HEK293 (cell line): ENCODE data around the gene ELN.
"Not testable (repeated sequence)": the region's sequence is repeated elsewhere in the genome, so short reads cannot be mapped to it uniquely, and the experiment has no call there.

ENCODE experiments used
- CTCF ChIA-PET: fragments of 350-600 bp; formaldehyde crosslinking; extraction: SDS; loops from one replicate; lab custom pipeline; 2021; ENCODE audit warnings: antibody characterized with exemption; lab: Yijun Ruan, JAX
- POLR2A ChIA-PET: fragments of 300-600 bp; formaldehyde crosslinking; extraction: SDS; loops from one replicate; lab custom pipeline; 2020; ENCODE audit warnings: antibody characterized with exemption, inconsistent platforms; lab: Yijun Ruan, JAX
- H3K27ac ChIP-seq: fragments of 200-500 bp; sonication (Bioruptor generic); 2 replicates; pipeline ENCODE4 v1.5.1; 2014; ENCODE audit warnings: low read depth, low read length, control low read depth, inconsistent platforms; ENCODE audit errors: extremely low read depth
- H3K36me3 ChIP-seq, 2 experiments: fragments of 200-500 bp in 1 of 2; sonication (Bioruptor generic) in 1 of 2; 1 replicate in 1 of 2; 2 replicates in 1 of 2; pipeline ENCODE4 v1.5.1; 2014 to 2017; ENCODE audit warnings: inconsistent platforms in 2 of 2, low read length in 2 of 2; ENCODE audit not compliant: control insufficient read depth in 2 of 2, insufficient read depth in 1 of 2
- H3K4me1 ChIP-seq: fragments of 200-500 bp; sonication (Bioruptor generic); 2 replicates; pipeline ENCODE4 v1.5.1; 2014; ENCODE audit warnings: mild to moderate bottlenecking, low read length, inconsistent platforms; ENCODE audit not compliant: control insufficient read depth, insufficient read depth
- H3K4me3 ChIP-seq: 2 replicates; pipeline ENCODE4 v1.5.1; 2011; ENCODE audit warnings: low read depth, mild to moderate bottlenecking, control low read depth, low read length, moderate library complexity
- H3K9me3 ChIP-seq: fragments of 200-500 bp; sonication (Bioruptor generic); 2 replicates; pipeline ENCODE4 v1.5.1; 2014; ENCODE audit warnings: low read depth, low read length, inconsistent platforms; ENCODE audit not compliant: control insufficient read depth, insufficient read depth
- PBX3 ChIP-seq: sonication (generic); formaldehyde crosslinking; IDR thresholded peaks from 2 replicates; pipeline ENCODE4 v1.8.1; 2022; ENCODE audit warnings: mild to moderate bottlenecking, moderate library complexity, missing genetic modification reagents
- ZBTB11 ChIP-seq: fragments of 450-650 bp; formaldehyde crosslinking; conservative IDR thresholded peaks from 2 replicates; pipeline ENCODE4 v1.5.1; 2016; ENCODE audit warnings: low read depth, missing biosample characterization, missing genetic modification characterization
- ZBTB8A ChIP-seq: fragments of 450-650 bp; formaldehyde crosslinking; IDR thresholded peaks from 2 replicates; pipeline ENCODE4 v1.5.1; 2016; ENCODE audit warnings: missing biosample characterization, missing genetic modification characterization
- ZFP3 ChIP-seq: fragments of 450-650 bp; formaldehyde crosslinking; IDR thresholded peaks from 2 replicates; pipeline ENCODE4 v1.5.1; 2016; ENCODE audit warnings: low read depth, missing biosample characterization, missing genetic modification characterization
- ZNF354C ChIP-seq: fragments of 450-650 bp; formaldehyde crosslinking; IDR thresholded peaks from 2 replicates; pipeline ENCODE4 v1.5.1; 2016; ENCODE audit warnings: missing biosample characterization, missing genetic modification characterization, low read depth, borderline replicate concordance
- ZNF394 ChIP-seq: fragments of 450-650 bp; formaldehyde crosslinking; IDR thresholded peaks from 2 replicates; pipeline ENCODE4 v1.5.1; 2016; ENCODE audit warnings: missing biosample characterization, missing genetic modification characterization, mild to moderate bottlenecking, moderate library complexity, borderline replicate concordance
- ZNF426 ChIP-seq: fragments of 450-650 bp; formaldehyde crosslinking; IDR thresholded peaks from 2 replicates; pipeline ENCODE4 v1.5.1; 2017; ENCODE audit warnings: missing biosample characterization, missing genetic modification characterization, mild to moderate bottlenecking, inconsistent platforms, moderate library complexity
- ZNF473 ChIP-seq: fragments of 450-650 bp; formaldehyde crosslinking; IDR thresholded peaks from 2 replicates; pipeline ENCODE4 v1.5.1; 2017; ENCODE audit warnings: missing biosample characterization, missing genetic modification characterization
- ZNF518A ChIP-seq: fragments of 450-650 bp; formaldehyde crosslinking; conservative IDR thresholded peaks from 2 replicates; pipeline ENCODE4 v1.5.1; 2016; ENCODE audit warnings: low read depth, missing biosample characterization, missing genetic modification characterization
- ZNF521 ChIP-seq: fragments of 450-650 bp; formaldehyde crosslinking; IDR thresholded peaks from 2 replicates; pipeline ENCODE4 v1.5.1; 2017; ENCODE audit warnings: missing biosample characterization, mild to moderate bottlenecking, missing genetic modification characterization
- ZNF549 ChIP-seq: fragments of 450-650 bp; IDR thresholded peaks from 2 replicates; pipeline ENCODE4 v1.5.1; 2018; ENCODE audit warnings: missing biosample characterization, missing genetic modification characterization, mild to moderate bottlenecking, inconsistent platforms, moderate library complexity
- ZNF610 ChIP-seq: fragments of 450-650 bp; formaldehyde crosslinking; IDR thresholded peaks from 2 replicates; pipeline ENCODE4 v1.5.1; 2016; ENCODE audit warnings: missing biosample characterization, missing genetic modification characterization, borderline replicate concordance
- ZNF654 ChIP-seq: fragments of 450-650 bp; formaldehyde crosslinking; IDR thresholded peaks from 2 replicates; pipeline ENCODE4 v1.5.1; 2016; ENCODE audit warnings: low read depth, missing biosample characterization, missing genetic modification characterization
- ZNF768 ChIP-seq: fragments of 450-650 bp; formaldehyde crosslinking; IDR thresholded peaks from 2 replicates; pipeline ENCODE4 v1.5.1; 2018; ENCODE audit warnings: missing biosample characterization, mild to moderate bottlenecking, missing genetic modification characterization

The ELN gene

GRCh38 chr7:74008687-74009086, 19.3 kb upstream of the ELN start:
- Histone ChIP-seq H3K4me1 (no peaks in the 10 kb centered on the region), H3K27ac (no peak overlapping the region), H3K36me3 (no peaks in the 10 kb centered on the region), H3K9me3 (no peaks in the 10 kb centered on the region), H3K4me3 (no peak overlapping the region)
- POLR2A ChIA-PET = interaction anchor here (0.7 kb wide), 1 partner anchor 144 kb away, joined by 3 read pairs; no protein-coding TSS in a partner anchor
- TF ChIP-seq ZNF354C (tag by site-specific recombination) (no peak), ZFP3 (tag by site-specific recombination) (peak; percentile 82)
- CTCF ChIA-PET = interaction anchor here (0.5 to 1.0 kb wide), 3 partner anchors 18 to 1515 kb away, joined by 3 to 5 read pairs (median 3); no protein-coding TSS in a partner anchor

GRCh38 chr7:74009719-74010118, 18.3 kb upstream of the ELN start:
- no peak for TF ChIP-seq ZNF549 (tag by site-specific recombination)
- TF ChIP-seq ZNF521 (tag by site-specific recombination) = no peak
- no peak for TF ChIP-seq ZNF610
- no peak overlapping the region for H3K27ac ChIP-seq
- H3K36me3 ChIP-seq = no peaks in the 10 kb centered on the region
- ChIA-PET POLR2A (no interaction called here), CTCF (no interaction called here)
- H3K4me1 ChIP-seq = no peaks in the 10 kb centered on the region
- no peaks in the 10 kb centered on the region for H3K9me3 ChIP-seq
- no peak overlapping the region for H3K4me3 ChIP-seq

- Histone ChIP-seq H3K4me1 (no peaks in the 10 kb centered on the region), H3K9me3 (no peaks in the 10 kb centered on the region), H3K4me3 (no peak overlapping the region), H3K36me3 (no peaks in the 10 kb centered on the region), H3K27ac (no peak overlapping the region)
- TF ChIP-seq ZNF768 (no peak), PBX3 (CRISPR knock-in tag) (no peak), ZNF473 (no peak)
- ChIA-PET POLR2A (no interaction called here), CTCF (no interaction called here)
Measured at GRCh38 chr7:74010407-74010806, 17.6 kb upstream of the ELN start.

- H3K27ac ChIP-seq, H3K9me3 ChIP-seq, POLR2A ChIA-PET, H3K4me3 ChIP-seq, H3K4me1 ChIP-seq, H3K36me3 ChIP-seq: not testable (repeated sequence)
- TF ChIP-seq ZBTB8A (tag by site-specific recombination) = 0 out of 2 replicates have a peak, but pooled peaks have one; percentile 18
- TF ChIP-seq ZNF518A = peak; percentile 60
- TF ChIP-seq ZNF394 (tag by site-specific recombination) = peak; percentile 75
- TF ChIP-seq ZNF654 = 0 out of 2 replicates have a peak, but pooled peaks have one; percentile 7
- TF ChIP-seq ZBTB11 (tag by site-specific recombination) = peak; percentile 34; the same call in 1 of the 2 replicates
- peak; percentile 35 for TF ChIP-seq ZNF426 (tag by site-specific recombination)
- CTCF ChIA-PET = interaction anchor here (0.7 to 1.2 kb wide), 3 partner anchors 8 to 195 kb away, joined by 3 to 4 read pairs (median 3); no protein-coding TSS in a partner anchor
Measured at GRCh38 chr7:74011421-74011820, 16.6 kb upstream of the ELN start.
